Esophagus squamous epithelium (tissue), 5 donors: ENCODE results near the gene NAA60. TPM values are rescaled to one million over a fixed set of nuclear protein-coding genes. Genes with fewer than 3 reads are reported as not detected.

ENCODE experiments used
- DNase-seq: peaks from one replicate; lab custom pipeline; 2025; lab: John Stamatoyannopoulos, UW
- H3K27ac ChIP-seq, 4 donors: fragments of 200-600 bp; sonication (generic); one replicate each; pipeline ENCODE4 v1.5.1; 2016 to 2019; ENCODE audit warnings: mild to moderate bottlenecking in 1 of 4
- H3K27me3 ChIP-seq, 4 donors: fragments of 200-600 bp; sonication (generic); 1 replicate in 3 of 4; 2 replicates in 1 of 4; pipeline versions ENCODE4 v1.5.1 to v1.6.0; 2017 to 2021; ENCODE audit warnings: antibody characterized with exemption in 1 of 4
- H3K36me3 ChIP-seq, 3 donors: fragments of 200-600 bp; sonication (generic); one replicate each; pipeline ENCODE4 v1.5.1; 2016 to 2019
- H3K4me1 ChIP-seq, 3 donors: fragments of 200-600 bp; sonication (generic); one replicate each; pipeline ENCODE4 v1.5.1; 2017 to 2019
- H3K4me3 ChIP-seq, 4 donors: fragments of 200-600 bp; sonication (generic); 1 replicate in 3 of 4; 2 replicates in 1 of 4; pipeline ENCODE4 v1.5.1; 2016 to 2019; ENCODE audit warnings: mild to moderate bottlenecking in 2 of 4, moderate library complexity in 1 of 4
- H3K9me3 ChIP-seq, 3 donors: fragments of 200-600 bp; sonication (generic); one replicate each; pipeline ENCODE4 v1.5.1; 2016 to 2019
- CTCF ChIP-seq, 6 experiments: fragments of 450-650 bp in 4 of 6; fragments of 200-600 bp in 2 of 6; sonication (generic) in 2 of 6; IDR thresholded peaks; one replicate each; pipeline ENCODE4 v1.5.1; 2016 to 2019; ENCODE audit warnings: antibody characterized with exemption in 6 of 6, mild to moderate bottlenecking in 4 of 6, moderate library complexity in 4 of 6
- POLR2A ChIP-seq, 4 donors: fragments of 450-650 bp; IDR thresholded peaks; one replicate each; pipeline ENCODE4 v1.6.1; 2017; ENCODE audit warnings: antibody characterized with exemption in 4 of 4, mild to moderate bottlenecking in 4 of 4, moderate library complexity in 3 of 4
- WGBS, 2 donors: methylation state at CpG; one replicate each; pipeline ENCODE4 v1.1.5; 2018; 5-methylcytosine and 5-hydroxymethylcytosine counted together
- intact Hi-C: fragments of 100-400 bp; cut with DNase I; formaldehyde crosslinking; loops from one replicate; pipeline ENCODE4 v1.15.0; 2022
- total RNA-seq, 4 donors: library from RNA; depleted of rRNA; stranded (reverse); fragments of >200 nt; gene quantifications; one replicate each; pipeline ENCODE4 v1.1.0, GENCODE V29; 2016
- donor health status: DM: yes; HTN: yes; CAD: no.

NAA60 gene
- total RNA-seq, 4 donors from 2014 or later: 21.0 to 31.6 (median 23.7) TPM

GRCh38 chr16:3482659-3483241 is 39.3 kb downstream of the NAA60 start:
- DNase-seq: no peak
- WGBS, 2 donors: 91 to 93% methylated on average over 14 to 16 of the region's 18 CpGs
- intact Hi-C loops: no loop called here
- H3K27ac ChIP-seq: no peak overlapping the region
- peaks cover 38 to 98% (median 61%) of the 10 kb centered on the region in 3 donors for H3K36me3 ChIP-seq
- no peaks in the 10 kb centered on the region for H3K9me3 ChIP-seq
- H3K4me1 ChIP-seq: no peaks in the 10 kb centered on the region
- H3K27me3 ChIP-seq: no peaks in the 10 kb centered on the region
- TF ChIP-seq POLR2A (IDR thresholded peaks at IDR 0.05) (no peak), CTCF (IDR thresholded peaks at IDR 0.05) (no peak)
- H3K4me3 ChIP-seq: no peak overlapping the region

- Histone ChIP-seq H3K4me3 (no peak overlapping the region), H3K9me3 (no peaks in the 10 kb centered on the region), H3K27me3 (no peaks in the 10 kb centered on the region), H3K36me3 (peaks cover 38 to 87% (median 54%) of the 10 kb centered on the region in 3 donors), H3K27ac (no peak overlapping the region), H3K4me1 (no peaks in the 10 kb centered on the region)
- 80 to 97% methylated on average over 1 to 11 of the region's 30 CpGs for WGBS, 2 donors
- no peak for DNase-seq
- intact Hi-C loops: no loop called here
- TF ChIP-seq POLR2A (IDR thresholded peaks at IDR 0.05) (no peak), CTCF (IDR thresholded peaks at IDR 0.05) (no peak)
Measured at GRCh38 chr16:3484318-3485096, 41.0 kb downstream of the NAA60 start.

- Histone ChIP-seq H3K27me3 (no peaks in the 10 kb centered on the region), H3K27ac (no peak overlapping the region), H3K4me1 (no peaks in the 10 kb centered on the region), H3K9me3 (no peaks in the 10 kb centered on the region), H3K4me3 (no peak overlapping the region), H3K36me3 (peaks cover 38 to 80% (median 49%) of the 10 kb centered on the region in 3 donors)
- intact Hi-C loops: no loop called here
- 93% methylated on average over 4 to 6 of the region's 15 CpGs for WGBS, 2 donors
- no peak for DNase-seq
- TF ChIP-seq CTCF (IDR thresholded peaks at IDR 0.05): no peak
- TF ChIP-seq POLR2A (IDR thresholded peaks at IDR 0.05): no peak
Measured at GRCh38 chr16:3485097-3485745, 41.7 kb downstream of the NAA60 start.

- no peak overlapping the region for H3K27ac ChIP-seq
- H3K9me3 ChIP-seq: no peaks in the 10 kb centered on the region
- TF ChIP-seq POLR2A (IDR thresholded peaks at IDR 0.05) (no peak), CTCF (IDR thresholded peaks at IDR 0.05) (no peak)
- no peak for DNase-seq
- H3K36me3 ChIP-seq: peaks cover 38 to 72% (median 49%) of the 10 kb centered on the region in 3 donors
- 67 to 100% methylated on average over 1 to 2 of the region's 20 CpGs for WGBS, 2 donors
- H3K4me1 ChIP-seq: peaks cover 0 to 2% (median 0%) of the 10 kb centered on the region in 3 donors
- no peak overlapping the region for H3K4me3 ChIP-seq
- intact Hi-C loops: no loop called here
- H3K27me3 ChIP-seq: no peaks in the 10 kb centered on the region
Measured at GRCh38 chr16:3485821-3486505, 42.5 kb downstream of the NAA60 start.
